GM12891 (cell line): ENCODE results near the gene POLR1B.
"Not testable (repeated sequence)": the region's sequence is repeated elsewhere in the genome, so short reads cannot be mapped to it uniquely, and the experiment has no call there.

Source experiments
- PAX5 ChIP-seq: IDR thresholded peaks from 2 replicates; pipeline ENCODE4 v1.6.1; 2011; ENCODE audit warnings: low read length, moderate library complexity, mild to moderate bottlenecking; ENCODE audit not compliant: insufficient read depth, severe bottlenecking
- POLR2A ChIP-seq: IDR thresholded peaks from 2 replicates; pipeline ENCODE4 v1.6.1; 2011; ENCODE audit warnings: low read depth, low read length, control low read depth
- POLR2AphosphoS5 ChIP-seq: IDR thresholded peaks from 2 replicates; pipeline ENCODE4 v1.6.1; 2011; ENCODE audit warnings: low read depth, low read length, control low read depth
- POU2F2 ChIP-seq: IDR thresholded peaks from 2 replicates; pipeline ENCODE4 v1.6.1; 2011; ENCODE audit warnings: low read depth, mild to moderate bottlenecking, control low read depth, low read length, moderate library complexity
- SPI1 ChIP-seq: IDR thresholded peaks from 2 replicates; pipeline ENCODE4 v1.6.1; 2011; ENCODE audit warnings: low read depth, low read length, control low read depth
- TAF1 ChIP-seq: IDR thresholded peaks from 2 replicates; pipeline ENCODE4 v1.6.1; 2011; ENCODE audit warnings: low read depth, low read length, control low read depth

- not testable (repeated sequence) for TF ChIP-seq POLR2AphosphoS5, POLR2A, TAF1, SPI1, POU2F2, PAX5
Observed at GRCh38 chr2:112612283-112612682, 70.0 kb downstream of the POLR1B start.
